IMR-90 (cell line): Measurements from ENCODE around the gene PCDHGA8.

ENCODE experiments used
- CTCF ChIP-seq: conservative IDR thresholded peaks from 2 replicates; pipeline ENCODE4 v1.5.1; 2012; ENCODE audit warnings: mild to moderate bottlenecking, low read depth, low read length, improper control_type of control experiment
- FOS ChIP-seq: fragments of 150-350 bp; IDR thresholded peaks from 2 replicates; pipeline ENCODE4 v1.6.1; 2016; ENCODE audit warnings: low read depth, low read length
- MAFK ChIP-seq: IDR thresholded peaks from 2 replicates; pipeline ENCODE4 v1.6.1; 2012; ENCODE audit warnings: low read depth, low read length, improper control_type of control experiment
- POLR2A ChIP-seq: IDR thresholded peaks from 2 replicates; pipeline ENCODE4 v1.6.1; 2012; ENCODE audit warnings: mild to moderate bottlenecking, low read depth, low read length
- RCOR1 ChIP-seq: IDR thresholded peaks from 2 replicates; pipeline ENCODE4 v1.6.1; 2012; ENCODE audit warnings: mild to moderate bottlenecking, low read length, improper control_type of control experiment; ENCODE audit not compliant: insufficient replicate concordance
- SMC3 ChIP-seq: fragments of 150-350 bp; IDR thresholded peaks from 2 replicates; pipeline ENCODE4 v1.6.1; 2016; ENCODE audit warnings: low read depth, mild to moderate bottlenecking, antibody characterized with exemption, low read length, moderate library complexity
- USF2 ChIP-seq: fragments of 150-350 bp; IDR thresholded peaks from 2 replicates; pipeline ENCODE4 v1.6.1; 2017; ENCODE audit warnings: mild to moderate bottlenecking, antibody characterized with exemption, low read length, low read depth
- TF ChIP-seq, protein P1 (sequence below): fragments of 150-350 bp; IDR thresholded peaks from 2 replicates; pipeline ENCODE4 v1.6.1; 2016; ENCODE audit warnings: low read depth, mild to moderate bottlenecking, low read length, moderate library complexity, borderline replicate concordance

DNA sequence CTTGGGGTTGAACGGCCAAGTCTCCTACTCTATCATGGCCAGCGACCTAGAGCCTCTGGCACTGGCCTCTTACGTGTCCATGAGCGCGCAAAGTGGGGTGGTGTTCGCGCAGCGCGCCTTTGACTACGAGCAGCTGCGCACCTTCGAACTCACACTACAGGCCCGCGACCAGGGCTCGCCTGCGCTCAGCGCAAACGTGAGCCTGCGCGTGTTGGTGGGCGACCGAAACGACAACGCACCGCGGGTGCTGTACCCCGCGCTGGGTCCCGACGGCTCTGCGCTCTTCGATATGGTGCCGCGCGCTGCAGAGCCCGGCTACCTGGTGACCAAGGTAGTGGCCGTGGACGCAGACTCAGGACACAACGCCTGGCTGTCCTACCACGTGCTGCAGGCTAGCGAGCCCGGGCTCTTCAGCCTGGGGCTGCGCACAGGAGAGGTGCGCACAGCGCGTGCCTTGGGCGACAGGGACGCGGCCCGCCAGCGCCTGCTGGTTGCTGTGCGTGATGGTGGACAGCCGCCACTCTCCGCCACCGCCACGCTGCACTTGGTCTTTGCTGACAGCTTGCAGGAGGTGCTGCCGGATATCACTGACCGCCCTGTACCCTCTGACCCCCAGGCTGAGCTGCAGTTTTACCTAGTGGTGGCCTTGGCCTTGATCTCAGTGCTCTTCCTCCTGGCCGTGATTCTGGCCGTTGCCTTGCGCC is 7.3 kb downstream of the PCDHGA8 start:
- TF ChIP-seq CTCF (no peak), USF2 (no peak), RCOR1 (no peak), FOS (no peak), MAFK (no peak), POLR2A (no peak), SMC3 (no peak)
- TF ChIP-seq, protein P1, sequence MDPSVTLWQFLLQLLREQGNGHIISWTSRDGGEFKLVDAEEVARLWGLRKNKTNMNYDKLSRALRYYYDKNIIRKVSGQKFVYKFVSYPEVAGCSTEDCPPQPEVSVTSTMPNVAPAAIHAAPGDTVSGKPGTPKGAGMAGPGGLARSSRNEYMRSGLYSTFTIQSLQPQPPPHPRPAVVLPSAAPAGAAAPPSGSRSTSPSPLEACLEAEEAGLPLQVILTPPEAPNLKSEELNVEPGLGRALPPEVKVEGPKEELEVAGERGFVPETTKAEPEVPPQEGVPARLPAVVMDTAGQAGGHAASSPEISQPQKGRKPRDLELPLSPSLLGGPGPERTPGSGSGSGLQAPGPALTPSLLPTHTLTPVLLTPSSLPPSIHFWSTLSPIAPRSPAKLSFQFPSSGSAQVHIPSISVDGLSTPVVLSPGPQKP, result no peak
